ENCODE results near the gene FGF18.
A peak's percentile ranks its signal among the peaks of the same experiment; 100 is the strongest.
"Not testable (repeated sequence)": the region's sequence is repeated elsewhere in the genome, so short reads cannot be mapped to it uniquely, and the experiment has no call there.

Gene FGF18, protein sequence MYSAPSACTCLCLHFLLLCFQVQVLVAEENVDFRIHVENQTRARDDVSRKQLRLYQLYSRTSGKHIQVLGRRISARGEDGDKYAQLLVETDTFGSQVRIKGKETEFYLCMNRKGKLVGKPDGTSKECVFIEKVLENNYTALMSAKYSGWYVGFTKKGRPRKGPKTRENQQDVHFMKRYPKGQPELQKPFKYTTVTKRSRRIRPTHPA

DNA sequence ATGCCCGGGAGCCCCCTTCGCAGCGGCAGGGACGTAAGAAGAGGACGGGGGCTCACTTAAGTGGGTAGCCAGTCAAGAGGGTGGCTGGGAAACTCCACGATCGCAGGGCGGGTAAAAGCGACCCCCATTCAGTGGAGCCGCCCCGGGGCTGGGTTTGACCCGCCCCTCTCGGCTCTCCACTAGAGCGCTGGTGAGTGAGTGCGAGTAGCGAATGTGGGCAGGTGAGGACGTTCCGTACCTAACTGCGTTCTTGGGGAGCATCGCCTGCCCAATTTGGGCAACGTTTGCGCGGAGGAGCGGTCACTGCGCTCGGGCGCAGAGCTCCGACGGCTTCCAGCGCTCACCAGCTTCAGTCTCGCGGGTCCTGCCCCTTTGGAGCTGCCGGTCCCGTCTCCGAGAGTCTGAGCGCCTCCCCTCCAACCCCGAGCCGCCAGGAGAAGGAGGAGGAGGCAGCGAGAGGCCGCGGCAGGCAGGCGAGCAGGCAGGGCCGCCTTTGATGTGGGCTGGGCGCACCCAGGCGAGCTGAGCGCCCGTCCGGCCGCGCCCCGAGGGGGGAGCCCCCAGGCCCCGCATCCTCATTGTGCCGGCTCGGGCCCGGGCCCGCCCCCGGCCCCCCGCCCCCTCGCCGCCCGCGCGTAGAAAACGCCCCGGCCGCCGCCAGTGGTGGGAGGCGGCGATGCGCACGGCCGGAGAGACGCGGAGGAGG is at the start of gene FGF18:
TSS of gene FGF18 (plus strand) at position 666 of the 706 bp plus-strand sequence. CDS start 553 bp downstream, outside the sequence.
- DNase-seq = peak; percentile 40

GRCh38 chr5:171369898-171370297 is 49.5 kb upstream of the FGF18 start:
- no peak for DNase-seq

DNA sequence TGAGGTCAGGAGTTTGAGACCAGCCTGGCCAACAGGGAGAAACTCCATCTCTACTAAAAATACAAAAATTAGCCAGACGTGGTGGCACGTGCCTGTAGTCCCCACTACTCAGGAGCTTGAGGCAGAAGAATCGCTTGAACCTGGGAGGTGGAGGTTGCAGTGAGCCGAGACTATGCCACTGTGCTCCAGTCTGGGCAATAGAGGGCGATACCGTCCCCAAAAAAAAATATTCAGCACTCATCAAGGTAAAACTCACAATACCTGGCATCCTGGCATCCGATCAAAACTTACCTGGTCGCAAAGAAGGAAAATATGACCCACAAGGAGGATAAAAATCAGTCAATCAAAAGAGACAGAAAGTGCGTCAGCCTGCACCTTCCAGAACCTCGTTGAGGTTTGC is 48.6 kb upstream of the FGF18 start:
- DNase-seq = not testable (repeated sequence)

GRCh38 chr5:171371326-171371725 is 48.1 kb upstream of the FGF18 start:
- no peak for DNase-seq

- DNase-seq = no peak
Observed at GRCh38 chr5:171379961-171380360, 39.5 kb upstream of the FGF18 start.

DNA sequence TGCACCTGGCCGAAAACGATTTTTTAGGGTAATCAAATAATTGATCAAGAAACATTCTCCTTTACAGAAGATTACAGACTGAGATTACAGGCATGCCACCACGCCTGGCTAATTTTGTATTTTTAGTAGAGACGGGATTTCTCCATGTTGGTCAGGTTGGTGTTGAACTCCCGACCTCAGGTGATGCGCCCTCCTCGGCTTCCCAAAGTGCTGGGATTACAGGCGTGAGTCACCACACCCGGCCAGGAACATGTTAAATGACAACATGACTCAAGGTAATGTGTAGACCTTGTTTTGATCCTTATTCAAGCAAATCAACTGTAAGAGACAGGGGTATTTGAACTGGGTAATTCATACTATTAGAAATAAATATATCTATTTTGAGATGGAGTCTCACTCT is 35.0 kb upstream of the FGF18 start:
- not testable (repeated sequence) for DNase-seq

GRCh38 chr5:171384999-171385398 is 34.4 kb upstream of the FGF18 start:
- not testable (repeated sequence) for DNase-seq

DNA sequence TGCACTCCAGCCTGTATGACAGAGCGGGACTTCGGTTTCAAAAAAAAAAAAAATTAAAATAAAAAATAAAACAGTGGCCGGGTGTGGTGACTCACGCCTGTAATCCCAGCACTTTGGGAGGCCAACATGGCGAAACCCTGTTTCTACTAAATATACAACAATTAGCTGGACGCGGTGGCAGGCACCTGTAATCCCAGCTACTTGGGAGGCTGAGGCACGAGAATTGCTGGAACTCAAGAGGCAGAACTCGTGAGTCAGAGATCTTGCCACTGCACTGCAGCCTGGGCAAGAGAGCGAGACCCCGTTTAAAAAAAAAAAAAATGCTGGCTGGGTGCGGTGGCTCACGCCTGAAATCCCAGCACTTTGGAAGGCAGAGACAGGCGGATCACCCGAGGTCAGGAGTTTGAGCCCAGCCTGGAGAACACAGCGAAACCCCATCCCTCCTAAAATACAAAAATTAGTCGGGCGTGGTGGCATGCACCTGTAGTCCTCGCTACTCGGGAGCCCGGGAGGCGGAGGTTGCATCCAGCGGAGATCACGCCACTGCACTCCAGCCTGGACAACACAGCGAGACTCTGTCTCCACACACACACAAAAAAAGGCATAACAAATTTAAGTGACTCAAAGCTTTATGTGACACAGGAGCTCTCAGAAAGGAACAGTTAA is 33.3 kb upstream of the FGF18 start:
- no peak for DNase-seq

DNA sequence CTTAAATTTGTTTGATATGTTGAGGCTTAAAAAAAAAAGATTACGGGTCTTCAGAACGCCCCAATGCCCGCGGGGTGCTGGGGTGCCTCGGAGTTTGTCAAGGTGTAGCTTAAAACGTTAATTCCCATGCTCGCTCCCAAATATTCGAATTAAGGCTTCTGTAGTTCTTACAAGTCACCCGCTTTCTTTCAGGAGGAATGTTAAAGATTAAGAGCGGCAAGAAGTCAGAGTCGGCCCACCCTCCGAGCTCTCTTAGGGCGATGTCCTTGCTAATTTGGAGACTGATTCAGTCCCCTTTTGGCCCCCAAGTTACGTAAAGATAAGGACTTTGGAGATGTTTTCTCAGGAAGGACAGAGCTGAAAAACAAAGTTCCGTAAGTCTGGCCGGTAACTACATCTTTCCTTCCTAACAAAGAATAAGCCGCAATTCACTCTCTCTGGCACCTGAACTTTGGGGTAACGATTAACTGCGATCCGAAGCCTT is 32.5 kb upstream of the FGF18 start:
- no peak for DNase-seq

- peak; percentile 99 for DNase-seq
Observed at GRCh38 chr5:171387345-171387969, 32.0 kb upstream of the FGF18 start, which contains the start of gene NPM1. TSS of gene NPM1 (plus strand) at chr5:171387849. CDS start at chr5:171387949, 100 bp downstream.

DNA sequence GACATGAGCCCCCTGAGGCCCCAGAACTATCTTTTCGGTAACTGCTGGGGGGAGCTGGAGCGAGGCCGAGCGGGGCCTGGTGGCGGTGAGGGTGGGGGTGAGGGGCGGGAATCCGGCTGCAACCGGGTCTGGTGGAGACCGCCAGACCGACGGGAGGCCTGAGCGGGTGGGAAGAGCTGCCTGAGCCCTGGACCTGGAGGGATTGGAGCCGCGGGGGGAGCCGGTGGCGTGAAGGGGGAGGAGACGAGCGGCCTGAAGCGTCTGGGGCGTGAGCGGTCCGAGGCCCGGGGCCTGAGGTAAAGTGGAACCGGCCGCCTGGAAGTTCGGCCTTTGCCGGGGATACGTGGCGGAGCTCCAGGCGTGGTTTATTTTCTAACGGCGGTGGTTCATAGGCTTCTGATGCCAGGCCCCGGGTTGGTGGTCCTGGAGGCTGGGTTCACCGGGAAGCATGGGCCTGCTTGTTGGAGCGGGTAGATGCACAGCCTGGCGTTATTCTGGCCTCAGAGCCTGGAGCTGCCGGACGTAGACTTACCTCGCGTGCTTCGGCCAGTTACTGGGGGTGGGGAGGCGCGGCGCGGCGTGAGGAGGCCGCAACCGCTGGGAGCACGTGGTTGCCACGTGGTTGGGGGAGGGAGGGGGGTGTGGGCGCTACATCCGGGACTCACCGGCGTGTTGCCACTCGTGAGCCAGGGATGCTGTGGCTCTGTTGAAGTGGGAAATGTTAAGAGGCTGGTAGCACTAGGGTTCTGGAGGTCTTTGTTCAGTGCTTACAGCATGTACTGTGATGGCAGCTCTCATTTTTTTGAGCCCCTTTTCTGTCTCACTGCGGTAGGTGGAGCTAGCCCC is 31.3 kb upstream of the FGF18 start:
- DNase-seq = peak; percentile 87

GRCh38 chr5:171388816-171389168 is 30.7 kb upstream of the FGF18 start:
- peak; percentile 77 for DNase-seq

DNA sequence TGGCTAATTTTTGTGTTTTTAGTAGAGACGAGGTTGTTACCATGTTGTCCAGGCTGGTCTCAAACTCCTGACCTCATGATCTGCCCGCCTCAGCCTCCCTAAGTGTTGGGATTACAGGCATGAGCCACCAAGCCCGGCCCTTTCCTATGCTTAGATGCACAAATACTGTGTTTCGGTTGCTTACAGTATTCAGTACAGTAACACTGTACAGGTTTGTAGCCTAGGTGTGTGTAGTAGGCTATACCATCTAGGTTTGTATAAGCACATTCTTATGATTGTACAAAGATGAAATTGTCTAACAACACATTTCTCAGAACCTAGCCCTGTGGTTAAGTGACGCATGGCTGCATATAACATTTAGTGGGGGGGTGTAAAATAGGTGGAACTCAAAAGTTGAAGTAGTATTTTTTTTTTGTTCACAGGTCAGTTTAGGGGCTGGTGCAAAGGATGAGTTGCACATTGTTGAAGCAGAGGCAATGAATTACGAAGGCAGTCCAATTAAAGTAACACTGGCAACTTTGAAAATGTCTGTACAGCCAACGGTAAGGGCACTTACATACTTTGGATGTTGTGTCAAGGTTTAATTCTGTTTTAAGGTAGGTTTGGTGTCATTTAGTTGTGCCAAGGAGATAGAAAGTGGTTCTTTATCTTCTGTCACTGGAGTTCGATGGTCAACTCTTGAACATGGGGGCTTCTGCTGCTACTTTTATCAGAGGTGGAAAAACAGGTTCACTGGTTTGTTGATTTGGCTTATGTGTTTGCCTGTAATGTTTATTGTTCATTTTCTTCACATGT is 28.4 kb upstream of the FGF18 start:
- DNase-seq = no peak

DNA sequence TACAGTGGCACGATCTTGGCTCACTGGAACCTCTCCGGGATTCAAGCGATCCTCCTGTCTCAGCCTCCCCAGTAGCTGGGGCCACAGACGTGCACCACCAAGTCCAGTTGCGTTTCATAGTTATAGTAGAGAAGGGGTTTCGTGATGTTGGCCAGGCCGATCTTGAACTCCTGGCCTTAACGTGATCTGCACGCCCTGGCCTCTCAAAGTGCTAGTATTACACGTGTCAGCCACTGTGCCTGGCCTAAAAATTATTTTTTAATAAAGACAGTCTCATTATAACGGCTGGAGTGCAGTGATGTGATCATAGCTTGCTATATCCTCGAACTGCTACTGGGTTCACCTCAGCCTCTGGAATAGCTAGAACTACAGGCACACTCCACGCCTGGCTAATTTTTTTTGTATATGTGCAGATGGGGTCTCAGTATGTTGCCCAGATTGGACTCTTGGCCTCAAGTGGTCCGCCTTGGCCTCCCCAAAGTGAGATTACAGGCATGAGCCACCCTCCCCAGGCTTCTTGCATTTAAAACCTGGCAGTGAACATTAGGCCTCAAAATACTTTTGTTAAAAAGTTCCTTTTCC is 27.4 kb upstream of the FGF18 start:
- no peak for DNase-seq

GRCh38 chr5:171392585-171393159 is 26.8 kb upstream of the FGF18 start:
- DNase-seq = no peak

DNA sequence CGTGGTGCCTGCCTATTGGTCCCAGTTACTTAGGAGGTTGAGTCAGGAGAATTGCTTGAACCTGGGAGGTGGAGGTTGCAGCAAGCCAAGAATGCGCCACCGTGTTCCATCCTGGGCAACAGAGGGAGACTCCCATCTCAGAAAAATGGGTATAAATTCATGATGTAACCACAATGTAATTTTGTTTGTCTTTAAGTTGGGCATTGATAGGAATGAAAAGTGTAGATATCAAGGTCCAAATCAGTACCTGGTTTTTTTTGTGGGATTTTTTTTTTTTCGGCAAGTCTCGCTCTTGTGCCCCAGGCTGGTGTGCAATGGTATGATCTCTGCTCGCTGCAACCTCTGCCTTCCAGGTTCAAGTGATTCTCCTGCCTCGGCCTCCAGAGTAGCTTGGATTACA is 24.4 kb upstream of the FGF18 start:
- no peak for DNase-seq

DNA sequence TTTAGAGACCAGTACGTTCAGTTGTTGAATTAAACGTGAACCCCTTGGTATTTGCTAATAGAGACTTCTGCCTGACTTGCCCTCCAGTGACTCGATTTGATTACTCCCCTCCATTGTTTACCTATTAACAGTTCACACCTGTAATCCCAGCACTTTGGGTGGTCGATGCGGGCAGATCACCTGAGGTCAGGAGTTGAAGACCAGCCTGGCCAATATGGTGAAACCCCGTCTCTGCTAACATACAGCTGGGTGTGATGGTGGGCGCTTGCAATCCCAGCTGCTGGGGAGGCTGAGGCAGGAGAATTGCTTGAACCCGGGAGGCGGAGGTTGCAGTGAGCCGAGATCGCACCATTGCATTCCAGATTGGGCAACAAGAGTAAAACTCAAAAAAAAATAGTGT is 22.9 kb upstream of the FGF18 start:
- not testable (repeated sequence) for DNase-seq

DNA sequence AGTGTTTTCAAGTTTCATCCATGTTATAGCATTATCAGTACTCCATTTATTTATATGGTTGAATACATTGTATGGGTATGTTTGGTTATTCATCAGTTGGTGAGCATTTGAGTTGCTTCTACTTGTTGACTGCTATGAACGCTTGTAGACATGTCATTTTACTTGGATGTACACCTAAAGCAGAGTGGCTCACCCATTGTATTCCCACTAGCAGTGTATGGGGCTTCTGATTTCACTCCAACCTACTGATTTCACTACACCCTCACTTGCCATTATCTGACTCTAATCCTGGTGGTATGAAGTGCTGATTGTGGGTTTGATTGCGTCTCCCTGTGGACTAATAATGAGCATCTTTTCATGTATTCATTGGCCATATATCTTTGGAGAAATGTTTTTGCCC is 22.3 kb upstream of the FGF18 start:
- DNase-seq = no peak

DNA sequence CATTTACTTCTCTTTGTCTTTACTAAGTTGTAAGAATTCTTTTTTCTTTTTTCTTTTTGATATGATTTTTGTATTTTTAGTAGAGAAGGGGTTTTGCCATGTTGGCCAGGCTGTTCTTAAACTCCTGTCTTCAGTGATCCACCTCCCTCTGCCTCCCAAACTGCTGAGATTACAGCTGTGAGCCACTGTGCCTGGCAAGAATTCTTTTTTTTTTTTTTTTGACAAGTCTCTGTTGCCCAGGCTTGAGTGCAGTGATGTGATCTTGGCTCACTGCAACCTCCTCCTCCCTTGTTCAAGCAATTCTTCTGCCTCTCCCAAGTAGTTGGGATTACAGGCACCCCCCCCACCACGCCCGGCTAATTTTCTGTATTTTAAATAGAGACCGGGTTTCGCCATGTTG is 21.8 kb upstream of the FGF18 start:
- DNase-seq = no peak

GRCh38 chr5:171398660-171399059 is 20.8 kb upstream of the FGF18 start:
- DNase-seq = not testable (repeated sequence)

GRCh38 chr5:171400169-171400568 is 19.3 kb upstream of the FGF18 start:
- no peak for DNase-seq
